Large intestine (tissue), 3 donors: ENCODE measurements around the gene LSM3. TPM values are rescaled to one million over a fixed set of nuclear protein-coding genes. Genes with fewer than 3 reads are reported as not detected.

Experiments used
- DNase-seq, 2 donors: peaks; one replicate each; pipeline versions ENCODE4 v3.0.0 to v3.0.0-alpha.2; 2013
- H3K27ac ChIP-seq: one replicate; pipeline ENCODE4 v1.5.1; 2013; ENCODE audit warnings: low read length
- H3K27me3 ChIP-seq: 2 replicates; pipeline ENCODE4 v1.6.1; 2013; ENCODE audit warnings: low read length; ENCODE audit not compliant: control insufficient read depth, insufficient read depth
- H3K36me3 ChIP-seq: 2 replicates; pipeline ENCODE4 v1.6.1; 2013; ENCODE audit warnings: low read length; ENCODE audit not compliant: control insufficient read depth, insufficient read depth
- H3K4me1 ChIP-seq: one replicate; pipeline ENCODE4 v1.6.1; 2013; ENCODE audit warnings: low read length; ENCODE audit not compliant: control insufficient read depth, insufficient read depth
- H3K4me3 ChIP-seq: one replicate; pipeline ENCODE4 v1.5.1; 2013; ENCODE audit warnings: low read length
- H3K9me3 ChIP-seq: one replicate; pipeline ENCODE4 v1.6.1; 2013; ENCODE audit warnings: mild to moderate bottlenecking, low read depth, low read length, moderate library complexity; ENCODE audit not compliant: control insufficient read depth
- WGBS: methylation state at CpG from one replicate; pipeline ENCODE4 v1.1.5; 2013; ENCODE audit warnings: low lambda C conversion rate; ENCODE audit not compliant: insufficient coverage; 5-methylcytosine and 5-hydroxymethylcytosine counted together
- polyA plus RNA-seq: library from polyadenylated mRNA; unstranded; fragments of 120-200 nt; gene quantifications from one replicate; pipeline ENCODE4 v1.2.1, GENCODE V29; 2013

The LSM3 gene
- polyA plus RNA-seq, 1 donor, result 13.7 TPM

DNA sequence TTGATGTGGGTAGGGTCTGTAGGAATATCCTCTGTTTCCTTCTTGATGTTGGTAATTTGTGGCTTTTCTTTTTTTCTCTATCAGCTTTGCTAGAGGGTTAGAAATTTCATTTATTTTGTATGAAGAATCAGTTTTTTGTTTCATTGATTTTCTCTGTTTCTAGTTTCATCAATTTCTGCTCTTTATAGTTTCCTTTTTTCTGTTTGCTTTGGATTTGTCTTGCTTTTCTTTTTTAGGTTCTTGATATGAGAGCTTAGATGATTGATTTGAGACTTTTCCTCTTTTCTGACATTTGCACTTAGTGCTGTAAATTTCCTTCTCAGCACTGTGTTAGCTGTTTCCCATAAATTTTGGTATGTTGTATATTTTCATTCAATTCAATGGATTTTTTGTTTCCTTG lies 61.3 kb downstream of the LSM3 start:
- DNase-seq, result no peak
- Histone ChIP-seq H3K27me3 (no peaks in the 10 kb centered on the region), H3K36me3 (no peaks in the 10 kb centered on the region), H3K27ac (no peak overlapping the region), H3K9me3 (no peaks in the 10 kb centered on the region), H3K4me1 (peaks cover 22% of the 10 kb centered on the region), H3K4me3 (no peak overlapping the region)

DNA sequence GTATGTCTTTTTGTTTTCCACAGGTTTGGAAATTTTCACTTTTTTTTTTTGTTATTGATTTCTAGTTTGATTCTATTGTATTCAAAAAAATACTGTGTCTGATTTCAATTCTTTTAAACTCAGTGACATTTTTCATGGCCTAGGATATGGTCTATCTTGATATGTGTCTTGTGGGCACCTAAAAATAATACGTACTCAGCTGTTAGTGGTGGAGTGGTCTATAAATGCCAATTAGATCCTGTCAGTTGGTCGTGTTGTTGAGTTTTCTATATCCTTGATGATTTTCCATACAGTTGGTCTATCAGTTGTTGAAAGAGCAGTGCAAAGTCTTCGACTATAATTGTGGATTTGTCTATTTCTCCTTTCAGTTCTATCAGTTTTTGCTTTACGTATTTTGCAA lies 61.7 kb downstream of the LSM3 start:
- Histone ChIP-seq H3K4me3 (no peak overlapping the region), H3K36me3 (no peaks in the 10 kb centered on the region), H3K4me1 (peaks cover 18% of the 10 kb centered on the region), H3K9me3 (no peaks in the 10 kb centered on the region), H3K27me3 (no peaks in the 10 kb centered on the region), H3K27ac (no peak overlapping the region)
- 100% methylated on average over 3 of the region's 4 CpGs for WGBS
- DNase-seq, result no peak

DNA sequence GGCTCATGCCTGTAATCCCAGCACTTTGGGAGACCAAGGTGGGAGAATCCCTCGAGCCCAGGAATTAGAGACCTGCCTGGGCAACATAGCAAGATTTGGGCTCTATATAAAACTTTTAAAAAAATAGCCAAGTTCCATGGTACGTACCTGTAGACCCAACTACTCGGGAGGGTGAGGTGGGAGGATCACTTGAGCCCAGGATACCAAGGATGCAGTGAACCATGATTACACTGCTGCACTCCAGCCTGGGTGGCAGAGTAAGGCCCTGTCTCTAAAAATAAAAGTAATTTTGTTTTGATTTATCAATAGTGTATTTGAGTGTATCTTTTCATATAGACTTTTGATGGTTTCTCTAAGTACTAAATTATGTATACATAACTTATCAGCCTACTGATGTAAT lies 63.1 kb downstream of the LSM3 start:
- no peaks in the 10 kb centered on the region for H3K9me3 ChIP-seq
- H3K4me3 ChIP-seq, result no peak overlapping the region
- no CpG with 5 or more reads among the region's 3 CpGs for WGBS
- H3K4me1 ChIP-seq, result peaks cover 13% of the 10 kb centered on the region
- H3K36me3 ChIP-seq, result no peaks in the 10 kb centered on the region
- H3K27me3 ChIP-seq, result no peaks in the 10 kb centered on the region
- no peak for DNase-seq
- no peak overlapping the region for H3K27ac ChIP-seq

DNA sequence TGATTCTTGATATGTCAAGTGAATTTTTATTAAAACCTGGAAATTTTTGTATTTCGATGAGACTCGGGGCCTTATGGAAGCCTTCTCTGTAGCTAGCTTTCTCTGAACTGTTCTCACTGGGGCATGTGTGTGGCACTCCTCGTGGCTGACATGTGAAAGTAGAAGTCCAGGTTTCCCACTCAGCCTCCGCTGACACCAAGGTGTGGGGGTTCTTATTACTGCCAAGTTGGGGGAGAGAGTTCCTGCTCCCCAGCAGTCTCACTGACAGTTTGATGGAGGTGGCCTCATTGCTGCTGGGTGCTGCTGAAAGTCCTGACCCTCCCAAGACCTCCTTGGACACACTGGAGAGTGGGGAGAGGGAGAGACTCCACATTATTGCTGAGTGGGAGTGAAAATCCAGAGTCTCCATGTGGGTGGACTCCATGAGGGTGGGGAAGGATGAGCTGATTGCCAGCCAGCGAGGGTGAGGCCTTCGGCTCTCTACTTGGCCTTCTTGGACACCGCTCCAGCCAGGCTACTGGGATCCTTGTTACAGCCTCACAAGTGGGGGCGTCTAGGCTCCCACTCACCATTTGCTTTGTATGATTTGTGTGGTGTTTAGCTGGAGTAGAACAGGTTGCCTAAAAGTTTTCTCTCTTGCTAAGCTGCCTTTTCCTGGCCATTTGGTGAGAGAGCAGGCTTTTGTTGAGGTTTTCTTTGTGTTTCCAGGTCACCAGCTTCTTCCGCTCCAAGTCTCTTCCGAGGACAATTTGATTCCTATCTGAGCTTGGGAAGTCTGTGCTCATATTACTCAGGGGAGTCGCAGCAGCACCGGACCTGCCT lies 64.1 kb downstream of the LSM3 start:
- Histone ChIP-seq H3K4me3 (no peak overlapping the region), H3K36me3 (no peaks in the 10 kb centered on the region), H3K27me3 (no peaks in the 10 kb centered on the region), H3K9me3 (no peaks in the 10 kb centered on the region), H3K4me1 (peaks cover 13% of the 10 kb centered on the region), H3K27ac (no peak overlapping the region)
- WGBS, result 100% methylated on average over 2 of the region's 12 CpGs
- DNase-seq, result no peak

DNA sequence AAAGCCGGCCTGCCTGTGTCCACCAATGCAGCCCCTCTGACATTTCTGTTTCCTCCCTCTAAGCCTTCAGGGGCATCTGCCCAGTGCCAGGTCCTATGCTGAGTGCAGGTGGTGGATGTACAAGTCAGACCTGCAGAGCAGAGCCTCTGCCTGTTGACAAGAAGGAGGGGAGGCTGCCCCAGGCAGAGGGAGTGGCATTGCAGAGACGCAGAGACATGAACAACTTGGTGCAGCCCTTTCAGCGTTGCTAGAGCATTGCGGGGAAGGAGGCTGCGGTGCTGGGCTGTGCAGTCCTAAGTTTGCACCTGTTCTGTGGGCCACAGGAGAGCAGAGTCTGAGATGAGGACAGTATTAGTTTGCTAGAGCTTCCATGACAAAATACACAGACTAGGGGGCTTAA lies 65.2 kb downstream of the LSM3 start:
- Histone ChIP-seq H3K27me3 (no peaks in the 10 kb centered on the region), H3K27ac (no peak overlapping the region), H3K4me1 (peaks cover 5% of the 10 kb centered on the region), H3K4me3 (no peak overlapping the region), H3K9me3 (no peaks in the 10 kb centered on the region), H3K36me3 (no peaks in the 10 kb centered on the region)
- WGBS, result no CpG with 5 or more reads among the region's 5 CpGs
- no peak for DNase-seq

DNA sequence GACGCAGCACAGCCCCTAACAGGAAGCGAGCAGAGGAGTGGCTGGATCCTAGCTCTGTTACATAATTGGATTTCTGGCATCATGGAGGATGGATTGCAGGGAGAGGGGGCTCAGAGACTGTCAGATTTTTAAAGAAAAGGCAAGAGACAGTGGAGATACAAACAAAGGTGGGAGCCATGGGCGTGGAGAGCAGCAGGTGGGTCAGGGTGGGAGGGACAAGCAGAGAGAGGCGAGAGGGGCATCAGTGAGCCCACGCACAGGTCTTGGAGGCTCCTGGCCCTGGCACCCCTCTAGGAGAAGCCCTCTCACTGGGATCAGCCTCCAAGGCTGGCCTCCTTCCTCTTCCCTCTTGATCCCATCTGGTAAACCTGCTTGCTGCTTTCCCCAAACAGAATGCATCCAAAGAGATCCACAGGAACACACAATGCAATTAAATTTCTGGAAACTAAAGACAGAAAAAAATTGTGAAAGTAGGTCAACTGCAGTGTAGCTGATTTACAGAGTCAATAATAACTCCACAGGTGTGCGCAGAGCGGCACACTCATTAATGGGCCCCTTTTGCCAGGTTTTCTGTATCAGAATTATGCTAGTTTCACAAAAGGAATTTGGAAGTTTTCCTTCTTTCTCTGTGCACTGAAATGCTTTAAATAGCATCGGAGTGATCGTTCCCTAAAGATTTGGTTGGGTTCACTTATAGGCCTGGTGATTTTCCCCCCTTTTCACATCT lies 66.1 kb downstream of the LSM3 start:
- no peaks in the 10 kb centered on the region for H3K36me3 ChIP-seq
- no CpG with 5 or more reads among the region's 9 CpGs for WGBS
- no peak overlapping the region for H3K4me3 ChIP-seq
- H3K4me1 ChIP-seq, result peaks cover 5% of the 10 kb centered on the region
- no peaks in the 10 kb centered on the region for H3K9me3 ChIP-seq
- no peak overlapping the region for H3K27ac ChIP-seq
- no peaks in the 10 kb centered on the region for H3K27me3 ChIP-seq
- DNase-seq, result no peak

DNA sequence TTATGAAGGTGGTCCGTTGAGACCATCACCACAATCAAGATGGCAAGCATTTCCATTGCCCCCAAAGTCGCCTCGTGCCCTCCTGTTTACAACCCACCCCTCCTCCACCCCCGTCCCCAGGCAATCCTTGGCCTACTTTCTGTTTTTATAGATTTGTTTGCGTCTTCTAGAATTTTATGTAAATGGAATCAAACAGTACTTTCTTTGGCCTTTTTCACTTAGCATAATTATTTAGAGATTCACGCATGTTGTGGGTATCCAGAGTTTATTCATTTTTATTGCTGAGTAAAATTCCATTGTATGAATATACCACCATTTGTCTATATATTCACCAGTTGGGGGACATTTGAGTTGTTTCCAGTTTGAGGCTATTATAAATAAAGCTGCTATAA lies 66.6 kb downstream of the LSM3 start:
- WGBS, result 10% methylated on average over 1 of the region's 6 CpGs
- no peak overlapping the region for H3K27ac ChIP-seq
- no peak overlapping the region for H3K4me3 ChIP-seq
- H3K9me3 ChIP-seq, result no peaks in the 10 kb centered on the region
- no peaks in the 10 kb centered on the region for H3K36me3 ChIP-seq
- peaks cover 5% of the 10 kb centered on the region for H3K4me1 ChIP-seq
- no peak for DNase-seq
- H3K27me3 ChIP-seq, result no peaks in the 10 kb centered on the region

DNA sequence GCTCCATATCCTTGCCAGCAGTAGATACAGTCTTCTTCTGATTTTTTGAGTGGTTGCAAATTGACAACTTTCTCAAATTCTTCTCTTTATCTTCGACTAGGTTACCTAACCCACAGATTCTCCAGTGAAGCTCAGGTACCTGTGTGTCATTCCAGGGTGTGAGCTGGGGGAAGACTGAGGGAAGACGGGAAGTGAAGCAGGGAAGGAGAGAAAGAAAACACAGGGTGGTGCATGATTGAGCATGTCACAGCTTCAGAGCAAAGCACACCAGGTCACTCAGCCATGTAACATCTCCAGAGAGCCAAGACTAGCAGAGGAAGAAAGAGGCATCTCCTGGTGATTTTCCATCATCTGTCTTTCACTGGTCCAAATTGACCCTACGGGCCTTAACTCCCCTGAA lies 67.2 kb downstream of the LSM3 start:
- Histone ChIP-seq H3K4me1 (peaks cover 5% of the 10 kb centered on the region), H3K27ac (no peak overlapping the region), H3K27me3 (no peaks in the 10 kb centered on the region), H3K9me3 (no peaks in the 10 kb centered on the region), H3K4me3 (no peak overlapping the region), H3K36me3 (no peaks in the 10 kb centered on the region)
- 89% methylated on average over 1 of the region's 3 CpGs for WGBS
- no peak for DNase-seq

DNA sequence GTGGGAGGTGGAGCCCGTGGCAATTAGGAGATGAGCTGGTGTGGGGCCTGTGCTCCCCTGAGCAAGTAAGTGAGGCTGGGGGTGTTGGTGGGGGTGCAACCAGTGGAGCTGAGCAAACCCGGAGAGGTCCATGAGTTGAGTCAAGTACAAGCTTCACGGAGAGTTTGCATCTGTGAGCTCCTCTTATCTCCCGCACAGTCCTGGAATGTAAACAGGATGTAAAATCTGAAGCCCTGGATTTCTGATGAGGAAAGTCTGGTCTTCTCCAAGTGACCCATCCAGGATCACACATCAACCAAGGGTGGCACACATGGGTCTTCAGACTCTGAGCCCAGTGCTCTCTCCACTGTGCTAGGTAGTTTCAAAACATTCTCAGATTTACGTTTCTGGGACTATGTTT lies 67.8 kb downstream of the LSM3 start:
- no peaks in the 10 kb centered on the region for H3K36me3 ChIP-seq
- H3K4me1 ChIP-seq, result peaks cover 5% of the 10 kb centered on the region
- H3K27me3 ChIP-seq, result no peaks in the 10 kb centered on the region
- no peaks in the 10 kb centered on the region for H3K9me3 ChIP-seq
- WGBS, result no CpG with 5 or more reads among the region's 5 CpGs
- H3K27ac ChIP-seq, result no peak overlapping the region
- H3K4me3 ChIP-seq, result no peak overlapping the region
- DNase-seq, result no peak

DNA sequence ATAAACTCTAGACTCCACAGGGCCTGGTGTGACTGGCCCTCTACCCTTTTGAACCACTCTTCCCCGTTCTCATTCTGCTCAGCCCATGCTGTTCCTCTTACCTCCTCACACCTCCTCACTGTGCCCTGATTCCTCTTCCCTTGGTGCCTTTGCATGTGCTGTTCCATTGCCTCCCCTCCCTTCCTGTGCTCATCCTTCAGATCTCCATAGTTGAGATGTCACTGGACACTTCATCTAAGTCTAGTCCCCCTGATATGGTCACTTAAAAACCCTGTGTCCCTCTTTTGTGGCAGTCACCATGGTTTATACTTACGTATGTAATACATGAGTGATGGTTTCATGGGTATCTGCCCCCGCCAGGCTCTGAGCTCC lies 69.8 kb downstream of the LSM3 start:
- peaks cover 20% of the 10 kb centered on the region for H3K4me1 ChIP-seq
- no peaks in the 10 kb centered on the region for H3K36me3 ChIP-seq
- DNase-seq, result no peak
- H3K4me3 ChIP-seq, result no peak overlapping the region
- no peaks in the 10 kb centered on the region for H3K9me3 ChIP-seq
- whole genome bisulfite sequencing, result 100% methylated on average over 1 of the region's 3 CpGs
- no peaks in the 10 kb centered on the region for H3K27me3 ChIP-seq
- H3K27ac ChIP-seq, result no peak overlapping the region
